Suppressor macrophage treated with lipopolysaccharide for 1 hour (primary cell): ENCODE data around the gene TPK1.

Experiments used
- DNase-seq, 3 donors: peaks; one replicate each; pipeline ENCODE4 v3.0.0-alpha.2; 2020 to 2022

Gene TPK1

GRCh38 chr7:144519925-144520324 is 315.9 kb downstream of the TPK1 start:
- no peak for DNase-seq

DNA sequence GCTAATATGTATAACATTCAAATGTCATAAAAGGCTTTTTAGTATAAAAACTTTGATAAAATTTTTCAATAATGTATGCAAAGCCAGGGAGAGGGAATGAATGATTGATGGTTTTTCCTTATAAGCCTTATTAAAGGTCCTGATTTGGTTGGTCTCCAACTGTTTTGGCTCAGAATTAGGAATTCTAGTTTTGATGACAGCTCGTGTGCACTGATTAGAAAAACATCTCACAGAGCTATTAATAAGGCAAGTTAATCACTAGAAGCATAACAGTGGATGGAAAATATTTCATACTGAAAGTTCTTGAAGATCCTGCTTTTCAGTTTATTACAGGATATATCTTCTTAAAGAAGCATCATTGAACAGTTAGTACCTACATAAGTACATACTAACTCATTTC is 317.5 kb downstream of the TPK1 start:
- no peak for DNase-seq

DNA sequence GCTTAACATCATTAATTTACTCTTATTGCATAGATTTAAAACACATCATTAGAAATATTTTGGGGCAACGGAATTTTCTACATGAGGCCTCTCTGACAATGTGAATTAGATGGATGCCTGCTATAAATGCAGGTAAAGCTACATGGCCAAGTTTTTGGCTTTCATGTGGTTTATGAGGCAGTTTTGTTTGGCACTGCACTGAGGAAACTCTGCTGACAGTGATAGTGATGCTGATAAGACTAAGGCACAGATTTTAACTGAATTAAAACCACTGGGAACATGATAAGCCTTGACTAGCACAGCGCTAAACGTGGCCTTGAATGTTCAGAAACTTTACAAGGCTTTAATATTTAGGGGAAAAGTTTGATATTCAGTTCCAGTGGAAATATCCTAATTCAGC is 318.1 kb downstream of the TPK1 start:
- no peak for DNase-seq

GRCh38 chr7:144516729-144517525 is 318.9 kb downstream of the TPK1 start:
- no peak for DNase-seq

DNA sequence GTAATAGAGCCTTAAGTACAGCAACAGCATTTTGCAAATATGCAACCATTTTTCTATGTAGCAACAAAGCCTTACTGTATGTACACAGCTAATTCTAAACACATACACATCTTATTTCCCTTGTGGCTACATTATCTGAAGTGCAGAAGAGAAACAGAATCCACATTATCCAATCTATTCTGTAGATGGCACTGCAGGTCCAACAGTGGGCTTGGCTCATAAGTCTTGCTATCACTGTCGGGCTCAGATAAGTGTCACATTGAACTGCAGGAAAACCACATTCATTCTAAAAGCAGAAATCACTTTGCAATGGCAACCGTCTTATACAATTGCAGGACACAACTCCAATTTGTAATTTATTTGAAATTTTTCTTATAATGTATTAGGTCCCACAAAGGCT is 322.5 kb downstream of the TPK1 start:
- DNase-seq, result peak in 2 of 3 donors; percentile 2 to 5

- no peak for DNase-seq
Measured at GRCh38 chr7:144510621-144511020, 325.2 kb downstream of the TPK1 start.

DNA sequence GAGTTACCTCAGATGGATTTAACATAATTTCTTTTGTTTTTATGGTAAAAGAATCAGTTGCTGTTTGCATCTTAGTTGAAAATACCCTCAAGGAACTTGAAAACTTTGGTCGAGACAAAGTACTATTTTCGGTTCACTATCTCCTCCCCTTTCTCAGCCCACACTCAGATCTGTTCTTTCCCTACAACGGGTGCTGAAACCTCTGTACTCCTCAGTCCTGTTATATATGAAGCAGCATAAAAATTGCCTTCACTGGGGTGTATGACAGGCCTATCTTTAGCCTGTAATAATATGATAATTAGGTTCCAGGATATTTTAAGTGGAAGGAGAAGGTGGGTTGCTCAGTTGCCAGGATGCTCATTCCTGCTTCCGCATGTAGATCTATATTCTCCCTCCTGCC is 327.2 kb downstream of the TPK1 start:
- DNase-seq, result no peak

DNA sequence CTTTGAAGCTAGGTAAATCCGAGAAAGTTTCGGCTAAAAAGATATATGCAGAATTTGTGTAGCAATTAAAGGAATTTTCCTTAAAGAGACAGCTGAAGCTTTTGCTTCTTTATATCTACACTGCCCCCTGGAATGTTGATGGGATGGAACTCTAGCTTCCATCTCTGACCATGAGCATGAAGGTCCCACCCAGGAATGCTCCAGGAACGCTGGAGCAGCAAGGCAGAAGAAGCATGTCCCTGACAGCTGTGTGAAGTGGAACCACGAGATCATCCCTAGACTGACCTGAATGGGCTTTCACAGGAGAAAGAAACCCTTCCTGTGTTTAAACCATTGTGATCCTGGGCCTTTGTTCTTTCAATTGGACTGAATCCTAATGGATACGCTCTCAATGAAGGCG is 332.6 kb downstream of the TPK1 start:
- DNase-seq, result no peak

DNA sequence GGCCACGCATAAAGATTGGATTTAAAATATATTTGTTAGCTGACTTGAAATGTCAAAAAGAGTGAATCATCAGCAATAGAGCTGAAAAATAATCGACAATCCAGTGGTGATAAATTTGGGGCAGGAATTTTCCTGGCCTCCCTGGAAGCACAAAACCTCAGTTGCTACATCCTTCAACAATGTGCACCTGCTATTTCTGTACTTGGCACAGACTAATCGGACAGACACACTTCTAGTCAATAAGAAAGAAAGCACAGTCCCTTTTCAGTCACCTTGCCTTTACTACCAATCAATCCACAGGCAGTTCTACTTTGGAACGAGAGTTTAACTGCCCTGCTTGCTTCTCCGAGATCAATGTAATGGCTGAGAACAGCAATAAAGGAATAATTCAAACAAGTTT is 335.6 kb downstream of the TPK1 start:
- DNase-seq, result no peak

DNA sequence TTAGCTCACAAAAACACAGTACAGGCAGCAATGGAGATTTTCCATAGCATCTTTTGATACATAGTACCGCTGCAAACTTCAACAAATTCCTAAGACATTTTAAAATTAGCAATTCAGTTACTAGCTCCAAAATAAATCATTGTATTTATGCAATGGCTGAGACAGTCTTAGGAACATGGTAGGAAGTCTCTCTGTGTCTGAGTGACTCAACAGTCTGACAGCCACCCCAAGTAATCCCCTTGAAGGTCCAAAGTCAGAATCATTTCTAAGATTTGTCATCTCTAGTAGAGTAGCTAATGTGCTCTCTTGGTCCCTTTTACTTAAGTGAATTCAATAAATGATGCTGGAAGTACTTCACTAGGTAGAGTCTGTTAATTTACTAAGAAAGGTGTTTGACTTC is 338.6 kb downstream of the TPK1 start:
- DNase-seq, result no peak

DNA sequence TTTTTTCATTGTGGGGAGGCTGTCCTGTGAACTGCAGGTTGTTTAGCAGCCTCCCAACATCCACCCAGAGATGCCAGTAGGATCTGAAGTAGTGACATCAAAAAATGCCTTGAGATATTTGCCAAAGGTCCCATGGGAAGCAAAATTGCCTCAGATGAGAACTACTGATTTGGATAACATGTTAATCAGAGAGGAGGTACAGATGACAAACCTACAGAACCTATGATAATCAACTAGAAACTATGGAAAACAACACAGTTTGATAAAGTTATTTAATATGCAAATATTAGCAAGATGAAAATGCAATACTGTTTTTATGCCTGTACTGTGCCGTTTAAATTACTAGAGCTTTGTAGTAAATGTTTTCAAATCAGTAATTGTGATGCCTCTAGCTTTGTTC is 341.5 kb downstream of the TPK1 start:
- no peak for DNase-seq

- DNase-seq, result no peak
Measured at GRCh38 chr7:144489504-144489903, 346.3 kb downstream of the TPK1 start.

- DNase-seq, result no peak
Measured at GRCh38 chr7:144488977-144489376, 346.9 kb downstream of the TPK1 start.

DNA sequence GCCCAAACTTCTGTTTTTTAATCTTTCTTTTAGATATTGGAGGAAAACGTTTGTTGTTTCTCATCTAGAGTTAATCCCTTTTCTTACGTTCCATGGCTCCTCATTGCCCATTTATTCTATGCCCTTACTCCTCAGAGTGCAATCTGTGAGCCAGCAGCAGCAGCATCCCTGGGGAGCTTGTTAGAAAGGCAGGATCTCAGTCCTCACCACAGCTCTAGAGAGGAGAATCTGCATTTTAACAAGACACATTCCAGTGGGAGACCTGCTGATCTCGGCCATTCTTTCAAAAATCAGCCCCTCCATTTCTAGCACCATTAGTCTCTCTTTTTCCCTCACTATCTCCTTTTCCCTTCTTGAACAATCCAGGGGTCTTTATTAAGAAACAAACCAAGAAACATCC is 348.0 kb downstream of the TPK1 start:
- DNase-seq, result no peak

- DNase-seq, result no peak
Measured at GRCh38 chr7:144484445-144484844, 351.4 kb downstream of the TPK1 start.

GRCh38 chr7:144483189-144483588 is 352.7 kb downstream of the TPK1 start:
- peak in 1 of 3 donors; percentile 2 for DNase-seq

DNA sequence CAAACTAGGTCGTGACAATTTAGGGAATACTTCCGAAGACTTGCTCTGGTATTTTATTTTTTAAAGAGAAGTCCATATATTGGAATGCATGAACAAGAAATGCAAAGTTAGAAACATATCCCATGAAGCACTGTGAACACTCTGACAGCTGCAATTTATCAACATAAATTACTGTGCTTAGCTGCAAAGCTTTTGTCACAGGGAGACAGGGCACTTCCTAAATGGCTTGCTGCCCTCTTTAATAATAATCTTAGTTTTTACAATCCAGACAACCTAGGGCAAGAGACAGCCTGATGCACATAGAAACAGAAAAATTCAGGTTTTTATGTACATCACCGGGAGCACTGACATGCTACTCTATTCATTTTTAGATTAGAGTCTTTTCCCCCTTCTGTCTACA is 354.0 kb downstream of the TPK1 start:
- DNase-seq, result no peak

DNA sequence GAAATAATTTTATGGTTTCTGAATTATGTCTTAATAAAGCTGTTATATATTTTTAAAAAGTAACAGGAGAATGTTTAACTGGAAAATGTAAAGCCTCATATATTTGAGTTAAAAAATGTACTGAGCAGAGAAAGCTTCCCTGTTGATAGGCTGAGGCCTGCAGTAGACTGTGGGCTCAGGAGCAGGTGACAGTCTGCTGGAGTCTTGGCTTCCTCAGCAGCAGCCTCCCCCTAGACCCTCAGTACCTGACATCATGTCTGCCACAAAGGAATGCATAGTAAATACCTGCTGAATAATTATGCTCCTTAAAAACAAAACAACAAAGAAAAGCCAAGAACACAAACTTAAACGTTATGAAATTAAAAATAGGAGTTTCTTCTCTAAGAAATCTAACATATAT is 358.5 kb downstream of the TPK1 start:
- no peak for DNase-seq

DNA sequence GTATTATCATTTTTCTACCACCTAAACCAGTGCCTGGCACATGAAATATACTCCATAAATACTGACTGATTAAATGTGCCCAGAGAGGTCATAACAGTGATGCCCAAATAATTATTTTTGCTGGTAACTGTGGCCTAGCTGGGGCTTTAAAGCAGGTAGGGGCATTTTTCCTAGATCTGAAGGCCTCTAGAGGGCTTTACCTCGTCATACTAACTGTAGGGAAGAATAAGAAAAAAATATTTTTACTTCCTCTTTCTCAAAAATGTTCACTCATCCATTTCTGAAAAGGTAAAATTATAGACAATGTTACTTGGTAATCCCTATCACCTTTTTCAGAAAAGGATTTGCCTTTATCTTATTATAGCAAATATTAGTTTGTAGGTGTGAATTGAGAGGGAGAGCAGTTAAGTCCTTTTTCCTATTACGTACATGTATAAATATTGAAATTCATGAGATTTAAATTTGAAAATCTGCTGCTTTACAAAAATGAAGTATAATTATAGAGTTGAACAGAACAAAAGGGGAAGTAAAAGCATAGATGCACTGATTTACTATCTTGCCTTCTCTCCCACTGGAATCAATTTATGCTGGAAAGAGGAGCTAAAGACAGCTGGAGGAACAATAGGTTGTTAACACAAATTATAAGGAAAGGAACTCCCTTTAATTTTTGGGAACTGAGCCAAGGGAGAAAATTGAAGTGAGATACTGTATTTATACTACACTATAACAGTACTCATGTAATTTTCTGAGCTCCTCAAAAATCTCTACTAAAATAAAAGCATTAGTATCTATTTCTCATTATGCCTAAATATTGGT is 360.8 kb downstream of the TPK1 start:
- DNase-seq, result no peak

GRCh38 chr7:144474363-144474762 is 361.5 kb downstream of the TPK1 start:
- no peak for DNase-seq

DNA sequence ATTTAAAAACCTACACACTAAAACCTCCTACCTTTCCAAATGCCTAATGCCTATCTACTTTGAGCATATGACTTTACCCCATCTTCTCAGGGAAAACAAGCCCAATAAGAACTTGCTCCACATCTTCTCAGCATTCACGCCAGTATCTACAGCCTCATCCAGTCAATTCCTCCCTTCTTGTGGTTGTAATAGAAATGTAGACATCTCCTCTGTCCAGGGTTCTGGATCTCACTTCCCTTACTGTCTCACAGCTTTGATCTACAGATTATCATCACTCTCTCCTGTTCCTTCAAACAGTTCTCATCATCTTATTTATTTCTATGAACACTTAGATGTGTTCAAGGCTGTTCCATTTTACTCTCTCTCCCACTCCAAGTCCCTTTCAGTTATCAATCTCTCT is 361.9 kb downstream of the TPK1 start:
- no peak for DNase-seq

DNA sequence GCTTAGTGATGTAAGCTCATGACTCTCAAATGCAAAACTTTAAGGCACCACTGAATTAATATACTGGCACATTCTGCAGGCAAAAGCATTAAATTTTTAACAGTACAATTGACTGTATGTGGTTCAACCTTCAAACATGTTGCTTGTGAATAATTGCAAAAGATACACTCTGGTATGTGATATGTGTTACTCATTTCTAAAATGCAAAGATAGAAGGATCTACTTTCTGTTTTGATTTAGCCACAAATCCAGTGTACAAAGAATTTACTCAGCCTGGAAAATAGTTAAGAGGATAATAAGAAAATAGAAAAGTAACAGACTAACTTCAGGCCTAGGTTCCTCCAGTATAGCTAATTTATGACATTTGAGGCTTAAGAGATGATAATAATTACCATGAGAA is 365.8 kb downstream of the TPK1 start:
- no peak for DNase-seq

- DNase-seq, result no peak
Measured at GRCh38 chr7:144468990-144469732, 366.7 kb downstream of the TPK1 start.

DNA sequence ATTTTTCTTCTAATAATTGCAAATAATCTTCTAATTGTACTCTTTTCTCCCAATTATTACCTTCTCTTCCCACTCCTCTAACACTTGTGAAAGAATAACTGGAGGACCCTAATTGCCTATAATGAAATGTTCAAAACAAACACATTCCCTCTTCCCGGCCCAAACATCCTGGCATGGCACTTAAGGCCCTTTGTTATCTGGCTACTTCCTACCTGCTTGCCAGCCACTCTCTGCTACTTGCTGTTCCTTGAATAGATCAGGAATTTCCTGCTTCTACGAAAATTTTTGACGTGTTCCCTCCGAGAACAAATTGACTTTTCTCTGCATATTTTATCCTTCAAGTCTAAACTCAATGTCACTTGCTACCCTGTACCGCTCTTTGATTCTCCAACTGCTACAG is 376.2 kb downstream of the TPK1 start:
- no peak for DNase-seq
